Uterus (tissue), 2 donors: ENCODE data around the gene ATP8B1.

Experiments used
- CTCF ChIP-seq, 4 experiments: fragments of 200-600 bp in 2 of 4; fragments of 450-650 bp in 2 of 4; sonication (generic) in 2 of 4; IDR thresholded peaks; one replicate each; pipeline ENCODE4 v1.5.1; 2016 to 2019; ENCODE audit warnings: antibody characterized with exemption in 4 of 4, mild to moderate bottlenecking in 2 of 4, moderate library complexity in 1 of 4
- POLR2A ChIP-seq, 2 donors: fragments of 450-650 bp; IDR thresholded peaks; one replicate each; pipeline ENCODE4 v1.6.1; 2016; ENCODE audit warnings: antibody characterized with exemption in 2 of 2, mild to moderate bottlenecking in 1 of 2, moderate library complexity in 1 of 2

GRCh38 chr18:57631697-57632096 is 171.4 kb downstream of the ATP8B1 start:
- no peak for TF ChIP-seq POLR2A (IDR thresholded peaks at IDR 0.05)
- no peak for TF ChIP-seq CTCF (IDR thresholded peaks at IDR 0.05)
